Lung (tissue), 12 donors: ENCODE measurements around the gene KCNG1. TPM values are rescaled to one million over a fixed set of nuclear protein-coding genes. Genes with fewer than 3 reads are reported as not detected.
A peak's percentile ranks its signal among the peaks of the same experiment; 100 is the strongest.

Experiments
- ATAC-seq: fragments of 200-7000 bp; cut with Tn5 transposase; one replicate; pipeline ENCODE4 v1.9.1; 2020; ENCODE audit warnings: moderate number of reproducible peaks; ENCODE audit not compliant: insufficient read depth, low FRiP score
- DNase-seq, 3 donors: peaks; one replicate each; pipeline ENCODE4 v3.0.0-alpha.2; 2013 to 2017
- H3K27ac ChIP-seq, 2 donors: one replicate each; pipeline ENCODE4 v1.5.1; 2013; ENCODE audit warnings: mild to moderate bottlenecking in 2 of 2, moderate library complexity in 2 of 2, control low read depth in 1 of 2, inconsistent platforms in 1 of 2, low read depth in 1 of 2, low read length in 1 of 2
- H3K27me3 ChIP-seq, 3 donors: one replicate each; pipeline ENCODE4 v1.5.1; 2013; ENCODE audit warnings: low read length in 2 of 3; ENCODE audit not compliant: control insufficient read depth in 3 of 3, insufficient read depth in 3 of 3
- H3K36me3 ChIP-seq, 4 donors: one replicate each; pipeline ENCODE4 v1.5.1; 2013; ENCODE audit warnings: low read length in 4 of 4, mild to moderate bottlenecking in 1 of 4, moderate library complexity in 1 of 4; ENCODE audit not compliant: control insufficient read depth in 4 of 4, insufficient read depth in 4 of 4
- H3K4me1 ChIP-seq, 5 donors: one replicate each; pipeline ENCODE4 v1.5.1; 2013; ENCODE audit warnings: low read length in 5 of 5, mild to moderate bottlenecking in 2 of 5, moderate library complexity in 1 of 5; ENCODE audit not compliant: control insufficient read depth in 5 of 5, insufficient read depth in 5 of 5
- H3K4me3 ChIP-seq: one replicate; pipeline ENCODE4 v1.5.1; 2013; ENCODE audit warnings: mild to moderate bottlenecking, control low read depth, moderate library complexity
- H3K9ac ChIP-seq, 2 donors: one replicate each; pipeline ENCODE4 v1.5.1; 2013; ENCODE audit warnings: low read length in 2 of 2, control low read depth in 1 of 2; ENCODE audit not compliant: insufficient read depth in 1 of 2
- H3K9me3 ChIP-seq, 4 donors: one replicate each; pipeline ENCODE4 v1.5.1; 2013; ENCODE audit warnings: low read length in 3 of 4, mild to moderate bottlenecking in 1 of 4, moderate library complexity in 1 of 4; ENCODE audit not compliant: control insufficient read depth in 4 of 4, insufficient read depth in 3 of 4
- CTCF ChIP-seq: IDR thresholded peaks from 2 replicates; pipeline ENCODE4 v1.5.1; 2012; ENCODE audit warnings: mild to moderate bottlenecking; ENCODE audit errors: control extremely low read depth, extremely low read depth
- WGBS, 2 donors: extraction: QIAGEN DNeasy Blood & Tissue Kit; methylation state at CpG; one replicate each; pipeline ENCODE4 v1.1.7; 2013; 5-methylcytosine and 5-hydroxymethylcytosine counted together
- polyA plus RNA-seq, 2 donors: library from polyadenylated mRNA; stranded (reverse); fragments of 200-250 nt; gene quantifications; one replicate each; pipeline ENCODE4 v1.2.1, GENCODE V29; 2013
- total RNA-seq, 2 donors: library from RNA; depleted of rRNA in 1 of 2; stranded (reverse); fragments of >200 nt in 1 of 2; gene quantifications; one replicate each; pipeline ENCODE4 v1.2.1, GENCODE V29; 2014 to 2021
- donor health status: control.
- donor health status: control.
- donor health status: Bipolar disorder and iron deficiency.
- donor health status: healthy.
- donor health status: DM: yes; HTN: yes; CAD: no.

Gene KCNG1
- total and polyA plus RNA-seq, 4 donors = 0.14 to 0.58 (median 0.42) TPM

- DNase-seq (peak in 1 of 3 donors; percentile 19), ATAC-seq (no peak)
- Histone ChIP-seq H3K9me3 (no peaks in the 10 kb centered on the region), H3K27ac (no peak overlapping the region), H3K4me1 (peaks cover 0 to 4% (median 0%) of the 10 kb centered on the region in 5 donors), H3K27me3 (peaks cover 0 to 6% (median 0%) of the 10 kb centered on the region in 3 donors), H3K36me3 (no peaks in the 10 kb centered on the region), H3K9ac (no peak overlapping the region), H3K4me3 (no peak overlapping the region)
- no peak for TF ChIP-seq CTCF
- 17 to 71% methylated on average over 4 of the region's 4 CpGs for WGBS, 2 donors
Measured at GRCh38 chr20:50982363-50982762, 40.5 kb downstream of the KCNG1 start.

GRCh38 chr20:50981714-50982048 is 41.2 kb downstream of the KCNG1 start:
- H3K36me3 ChIP-seq = no peaks in the 10 kb centered on the region
- no peak for DNase-seq
- peaks cover 0 to 6% (median 0%) of the 10 kb centered on the region in 3 donors for H3K27me3 ChIP-seq
- no peak overlapping the region for H3K4me3 ChIP-seq
- H3K9me3 ChIP-seq = no peaks in the 10 kb centered on the region
- no peak overlapping the region for H3K9ac ChIP-seq
- H3K4me1 ChIP-seq = peaks cover 0 to 4% (median 0%) of the 10 kb centered on the region in 5 donors
- no peak for TF ChIP-seq CTCF
- H3K27ac ChIP-seq = no peak overlapping the region
- 94 to 97% methylated on average over 3 of the region's 3 CpGs for WGBS, 2 donors
- no peak for ATAC-seq

GRCh38 chr20:50980851-50981713 is 41.8 kb downstream of the KCNG1 start:
- Histone ChIP-seq H3K9ac (no peak overlapping the region), H3K9me3 (no peaks in the 10 kb centered on the region), H3K27me3 (peaks cover 0 to 6% (median 0%) of the 10 kb centered on the region in 3 donors), H3K4me1 (peaks cover 0 to 4% (median 0%) of the 10 kb centered on the region in 5 donors), H3K36me3 (no peaks in the 10 kb centered on the region), H3K4me3 (no peak overlapping the region), H3K27ac (no peak overlapping the region)
- no peak for ATAC-seq
- peak; percentile 61 to 69 (median 67) for DNase-seq
- 43 to 51% methylated on average over 26 of the region's 26 CpGs for WGBS, 2 donors
- peak; percentile 50 for TF ChIP-seq CTCF
